Measurements from ENCODE around the gene ATP11A.
"Not testable (repeated sequence)": the region's sequence is repeated elsewhere in the genome, so short reads cannot be mapped to it uniquely, and the experiment has no call there.

Gene ATP11A

GRCh38 chr13:112779856-112780604 is 90.2 kb downstream of the ATP11A start:
- DNase-seq: no peak

- no peak for DNase-seq
Measured at GRCh38 chr13:112781287-112781686, 91.4 kb downstream of the ATP11A start.

- no peak for DNase-seq
Measured at GRCh38 chr13:112781881-112782361, 92.1 kb downstream of the ATP11A start.

GRCh38 chr13:112782429-112783010 is 92.7 kb downstream of the ATP11A start:
- no peak for DNase-seq

- no peak for DNase-seq
Measured at GRCh38 chr13:112783135-112783977, 93.5 kb downstream of the ATP11A start.

- no peak for DNase-seq
Measured at GRCh38 chr13:112783978-112784371, 94.1 kb downstream of the ATP11A start.

GRCh38 chr13:112784811-112785482 is 95.1 kb downstream of the ATP11A start:
- no peak for DNase-seq

- no peak for DNase-seq
Measured at GRCh38 chr13:112785483-112785856, 95.6 kb downstream of the ATP11A start.

- not testable (repeated sequence) for DNase-seq
Measured at GRCh38 chr13:112786810-112787209, 97.0 kb downstream of the ATP11A start.

GRCh38 chr13:112790735-112791641 is 101.2 kb downstream of the ATP11A start:
- DNase-seq: no peak

GRCh38 chr13:112791663-112792440 is 102.0 kb downstream of the ATP11A start:
- no peak for DNase-seq

- DNase-seq: no peak
Measured at GRCh38 chr13:112792511-112792910, 102.7 kb downstream of the ATP11A start.

- no peak for DNase-seq
Measured at GRCh38 chr13:112793545-112794445, 104.0 kb downstream of the ATP11A start.

- DNase-seq: no peak
Measured at GRCh38 chr13:112795277-112795676, 105.4 kb downstream of the ATP11A start.

- no peak for DNase-seq
Measured at GRCh38 chr13:112796190-112796915, 106.5 kb downstream of the ATP11A start.

- no peak for DNase-seq
Measured at GRCh38 chr13:112799394-112799793, 109.6 kb downstream of the ATP11A start.

GRCh38 chr13:112800057-112800456 is 110.2 kb downstream of the ATP11A start:
- no peak for DNase-seq

- not testable (repeated sequence) for DNase-seq
Measured at GRCh38 chr13:112800807-112801206, 111.0 kb downstream of the ATP11A start.

- DNase-seq: no peak
Measured at GRCh38 chr13:112802802-112803195, 113.0 kb downstream of the ATP11A start.

Data from activated gamma-delta T cell treated with Interleukin-2 at 50 U/mL for 16 hours (primary cell).